Fibroblast of mammary gland (primary cell): ENCODE results near the gene CBFA2T2.
"Not testable (repeated sequence)": the region's sequence is repeated elsewhere in the genome, so short reads cannot be mapped to it uniquely, and the experiment has no call there.

Experiments
- DNase-seq: peaks from one replicate; pipeline ENCODE4 v3.0.0-alpha.2; 2010; ENCODE audit warnings: low read depth
- H3K4me3 ChIP-seq: 2 replicates; pipeline ENCODE4 v1.5.1; 2011; ENCODE audit warnings: low read depth, mild to moderate bottlenecking, low read length, moderate library complexity; ENCODE audit not compliant: control insufficient read depth
- CTCF ChIP-seq: conservative IDR thresholded peaks from 2 replicates; pipeline ENCODE4 v1.5.1; 2011; ENCODE audit warnings: low read depth, low read length, inconsistent platforms; ENCODE audit not compliant: control insufficient read depth, insufficient read depth

The CBFA2T2 gene

GRCh38 chr20:33560026-33560425 is 70.1 kb downstream of the CBFA2T2 start:
- DNase-seq: no peak
- TF ChIP-seq CTCF: no peak
- no peak overlapping the region for H3K4me3 ChIP-seq

GRCh38 chr20:33561053-33561452 is 71.2 kb downstream of the CBFA2T2 start:
- DNase-seq, H3K4me3 ChIP-seq: not testable (repeated sequence)

- peak; percentile 99 for DNase-seq
- H3K4me3 ChIP-seq: no peak overlapping the region
- no peak for TF ChIP-seq CTCF
These were observed 72.1 kb downstream of the CBFA2T2 start for GRCh38 chr20:33561692-33562601.

- no peak for TF ChIP-seq CTCF
- H3K4me3 ChIP-seq: no peak overlapping the region
- no peak for DNase-seq
These were observed 73.9 kb downstream of the CBFA2T2 start for GRCh38 chr20:33563788-33564187.

- no peak for DNase-seq
- no peak for TF ChIP-seq CTCF
- no peak overlapping the region for H3K4me3 ChIP-seq
These were observed 77.1 kb downstream of the CBFA2T2 start for GRCh38 chr20:33566781-33567603.

- H3K4me3 ChIP-seq: no peak overlapping the region
- DNase-seq: no peak
- no peak for TF ChIP-seq CTCF
These were observed 78.1 kb downstream of the CBFA2T2 start for GRCh38 chr20:33567949-33568348.

- no peak for DNase-seq
- no peak overlapping the region for H3K4me3 ChIP-seq
- TF ChIP-seq CTCF: no peak
These were observed 78.5 kb downstream of the CBFA2T2 start for GRCh38 chr20:33568378-33568777.
